ENCODE results near the gene KDM2B. TPM values are rescaled to one million over a fixed set of nuclear protein-coding genes. Genes with fewer than 3 reads are reported as not detected.

The KDM2B gene
- total RNA-seq, 1 donor from 2014 or later = 236 TPM

DNA sequence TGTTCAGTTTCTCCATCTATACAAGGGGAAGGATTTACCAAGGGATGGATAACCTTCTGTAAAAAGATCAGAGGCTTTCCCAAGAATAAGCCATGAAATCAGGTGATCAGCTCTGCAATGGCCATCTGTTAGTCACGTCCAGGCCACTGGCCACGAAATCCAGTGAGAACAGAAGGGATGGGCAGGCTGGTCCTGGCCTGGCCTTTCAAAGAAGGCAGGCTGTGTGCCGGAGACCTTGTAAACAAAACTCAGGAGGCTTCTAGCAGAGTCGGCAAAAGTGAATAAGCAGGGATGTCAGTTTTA is 112.4 kb downstream of the KDM2B start:
- TF ChIP-seq, protein P1, sequence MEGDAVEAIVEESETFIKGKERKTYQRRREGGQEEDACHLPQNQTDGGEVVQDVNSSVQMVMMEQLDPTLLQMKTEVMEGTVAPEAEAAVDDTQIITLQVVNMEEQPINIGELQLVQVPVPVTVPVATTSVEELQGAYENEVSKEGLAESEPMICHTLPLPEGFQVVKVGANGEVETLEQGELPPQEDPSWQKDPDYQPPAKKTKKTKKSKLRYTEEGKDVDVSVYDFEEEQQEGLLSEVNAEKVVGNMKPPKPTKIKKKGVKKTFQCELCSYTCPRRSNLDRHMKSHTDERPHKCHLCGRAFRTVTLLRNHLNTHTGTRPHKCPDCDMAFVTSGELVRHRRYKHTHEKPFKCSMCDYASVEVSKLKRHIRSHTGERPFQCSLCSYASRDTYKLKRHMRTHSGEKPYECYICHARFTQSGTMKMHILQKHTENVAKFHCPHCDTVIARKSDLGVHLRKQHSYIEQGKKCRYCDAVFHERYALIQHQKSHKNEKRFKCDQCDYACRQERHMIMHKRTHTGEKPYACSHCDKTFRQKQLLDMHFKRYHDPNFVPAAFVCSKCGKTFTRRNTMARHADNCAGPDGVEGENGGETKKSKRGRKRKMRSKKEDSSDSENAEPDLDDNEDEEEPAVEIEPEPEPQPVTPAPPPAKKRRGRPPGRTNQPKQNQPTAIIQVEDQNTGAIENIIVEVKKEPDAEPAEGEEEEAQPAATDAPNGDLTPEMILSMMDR (IDR thresholded peaks at IDR 0.05) = no peak
- Mint-ChIP-seq H3K27ac (peak overlapping the region; percentile 56), H3K4me1 (peaks cover 62% of the 10 kb centered on the region), H3K36me3 (ENCODE audit: low read depth) (peaks cover 16% of the 10 kb centered on the region), H3K27me3 (no peaks in the 10 kb centered on the region), H3K4me3 (no peak overlapping the region), H3K9me3 (no peaks in the 10 kb centered on the region)
- ChIA-PET CTCF (interaction anchor here (1.1 to 1.5 kb wide), 3 partner anchors 9 to 25 kb away, joined by 3 to 6 read pairs (median 3); no protein-coding TSS in a partner anchor), POLR2A (interaction anchor here (0.6 to 1.7 kb wide), 7 partner anchors 9 to 1258 kb away, joined by 3 to 8 read pairs (median 5); partner anchors contain the start of gene RNF34)
- ATAC-seq (ENCODE audit: low read depth) (no peak), DNase-seq (no peak)
- intact Hi-C loops (cut with micrococcal nuclease) = loop anchor here (5.0 kb wide), 3 partner anchors 44 to 554 kb away; partner anchors contain the start of genes BCL7A and PSMD9

DNA sequence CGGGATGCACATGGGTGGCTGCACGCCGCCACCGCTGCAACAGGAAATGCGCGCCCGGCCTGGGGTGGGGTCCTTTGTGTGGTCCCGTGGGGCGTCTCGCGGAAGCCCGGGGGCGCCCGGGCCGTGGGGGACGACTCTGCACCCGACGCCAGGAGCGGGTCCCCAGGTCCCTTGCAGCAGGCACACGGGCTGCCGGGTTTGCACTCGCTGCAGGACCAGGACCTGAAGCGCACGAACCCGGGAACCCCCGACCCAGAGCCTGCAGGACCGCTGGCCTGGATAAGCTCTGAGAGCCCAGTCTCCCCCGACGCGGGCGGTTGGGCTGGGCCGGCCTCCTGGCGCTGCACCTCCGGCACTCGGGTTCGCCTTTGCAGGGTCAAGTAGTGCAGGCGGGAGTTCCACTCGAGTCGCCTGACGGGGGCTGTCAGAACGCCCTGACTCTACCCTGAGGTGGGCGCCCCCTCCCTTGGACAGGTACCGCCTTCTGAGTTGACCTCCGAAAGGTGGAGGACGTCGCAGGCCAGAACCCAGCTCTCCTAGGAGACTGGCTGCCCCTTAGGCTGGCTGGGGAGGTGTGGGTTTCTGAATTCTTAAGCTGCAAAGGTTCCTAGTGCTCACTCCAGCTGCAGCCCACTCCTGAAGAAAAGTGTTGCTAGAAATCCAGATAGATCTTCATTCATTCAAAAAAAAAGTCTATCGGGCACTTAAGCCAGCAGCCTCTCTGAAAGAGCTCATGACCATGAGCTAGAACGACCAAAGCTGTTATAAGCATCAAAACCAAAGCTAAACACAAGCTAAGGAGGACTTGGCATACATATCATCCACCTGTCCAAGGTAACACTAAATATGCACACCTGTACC is 113.0 kb downstream of the KDM2B start:
- TF ChIP-seq, protein P1 (IDR thresholded peaks at IDR 0.05) = no peak

DNA sequence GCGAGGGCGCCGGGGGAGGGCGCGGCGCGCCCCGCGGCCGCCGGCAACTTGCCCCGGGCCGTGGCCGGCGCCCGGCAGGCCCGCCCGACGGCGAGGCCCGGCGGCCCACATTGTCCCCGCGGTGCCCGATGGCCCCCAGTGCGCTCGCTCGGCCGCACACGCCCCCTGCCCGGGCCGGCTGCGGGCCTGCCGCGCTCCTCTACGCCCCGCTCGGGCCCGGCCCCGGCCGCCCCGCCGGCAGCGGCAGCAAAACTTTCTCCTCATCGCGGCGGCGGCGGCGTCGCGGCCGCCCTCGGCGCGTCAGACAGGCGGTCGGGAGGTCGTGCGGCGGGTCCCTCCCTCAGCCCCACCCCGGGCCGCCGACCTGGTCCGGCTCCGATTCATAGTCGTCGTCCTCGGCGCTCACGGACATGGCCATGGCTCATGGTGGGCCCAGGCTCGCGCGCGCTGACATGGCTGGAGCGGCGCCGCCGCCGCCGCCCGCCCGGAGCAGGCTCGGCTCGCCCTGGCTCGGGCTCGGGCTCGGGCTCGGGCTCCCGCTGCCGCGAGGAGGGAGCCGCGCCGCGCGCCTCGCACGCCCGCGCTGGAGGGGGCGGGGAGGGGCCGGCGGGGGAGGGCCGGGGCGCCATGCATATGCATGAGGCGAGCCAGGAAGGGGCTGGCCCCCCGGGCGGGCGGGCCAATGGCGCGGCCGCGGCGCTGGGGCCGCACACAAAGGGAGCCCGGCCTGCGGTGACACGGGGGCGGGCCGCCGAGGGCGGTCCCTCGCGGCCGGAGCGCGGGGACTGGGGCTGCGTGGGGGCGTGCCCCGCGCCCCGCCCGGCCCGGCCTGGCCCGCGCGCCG is 113.8 kb downstream of the KDM2B start:
- peak overlapping the region; percentile 41 for H3K4me3 Mint-ChIP-seq
- TF ChIP-seq, protein P1 (IDR thresholded peaks at IDR 0.05) = no peak
- H3K27ac Mint-ChIP-seq = no peak overlapping the region
- H3K27me3 Mint-ChIP-seq = no peaks in the 10 kb centered on the region
- peaks cover 14% of the 10 kb centered on the region for H3K36me3 Mint-ChIP-seq (ENCODE audit: low read depth)
- POLR2A ChIA-PET = interaction anchor here (0.5 to 1.7 kb wide), 5 partner anchors 10 to 220 kb away, joined by 4 to 7 read pairs (median 5); partner anchors contain the start of gene RNF34
- H3K9me3 Mint-ChIP-seq = no peaks in the 10 kb centered on the region
- H3K4me1 Mint-ChIP-seq = peaks cover 57% of the 10 kb centered on the region
- intact Hi-C loops (cut with micrococcal nuclease) = loop anchor here (1.0 to 5.0 kb wide), 7 partner anchors 45 to 555 kb away; partner anchors contain the start of genes ANAPC5, BCL7A, PSMD9 and RNF34
- DNase-seq (peak; percentile 87), ATAC-seq (ENCODE audit: low read depth) (peak; percentile 86)
- CTCF ChIA-PET = interaction anchor here (1.5 kb wide), 1 partner anchor 10 kb away, joined by 6 read pairs; no protein-coding TSS in a partner anchor

More for the DNA sequence above, 113.0 kb downstream of the KDM2B start:
- Mint-ChIP-seq H3K9me3 (no peaks in the 10 kb centered on the region), H3K27ac (peak overlapping the region; percentile 56), H3K4me1 (peaks cover 62% of the 10 kb centered on the region), H3K27me3 (no peaks in the 10 kb centered on the region), H3K4me3 (peak overlapping the region; percentile 52), H3K36me3 (ENCODE audit: low read depth) (peaks cover 16% of the 10 kb centered on the region)
- CTCF ChIA-PET = interaction anchor here (1.1 to 1.5 kb wide), 3 partner anchors 9 to 24 kb away, joined by 3 to 6 read pairs (median 3); no protein-coding TSS in a partner anchor
- ATAC-seq (ENCODE audit: low read depth) (no peak), DNase-seq (no peak)
- intact Hi-C loops (cut with micrococcal nuclease) = loop anchor here (1.0 to 5.0 kb wide), 6 partner anchors 44 to 554 kb away; partner anchors contain the start of genes BCL7A, PSMD9 and RNF34
- POLR2A ChIA-PET = interaction anchor here (0.5 to 1.7 kb wide), 11 partner anchors 9 to 1259 kb away, joined by 3 to 8 read pairs (median 5); partner anchors contain the start of genes RNF34 and RNU4-1

DNA sequence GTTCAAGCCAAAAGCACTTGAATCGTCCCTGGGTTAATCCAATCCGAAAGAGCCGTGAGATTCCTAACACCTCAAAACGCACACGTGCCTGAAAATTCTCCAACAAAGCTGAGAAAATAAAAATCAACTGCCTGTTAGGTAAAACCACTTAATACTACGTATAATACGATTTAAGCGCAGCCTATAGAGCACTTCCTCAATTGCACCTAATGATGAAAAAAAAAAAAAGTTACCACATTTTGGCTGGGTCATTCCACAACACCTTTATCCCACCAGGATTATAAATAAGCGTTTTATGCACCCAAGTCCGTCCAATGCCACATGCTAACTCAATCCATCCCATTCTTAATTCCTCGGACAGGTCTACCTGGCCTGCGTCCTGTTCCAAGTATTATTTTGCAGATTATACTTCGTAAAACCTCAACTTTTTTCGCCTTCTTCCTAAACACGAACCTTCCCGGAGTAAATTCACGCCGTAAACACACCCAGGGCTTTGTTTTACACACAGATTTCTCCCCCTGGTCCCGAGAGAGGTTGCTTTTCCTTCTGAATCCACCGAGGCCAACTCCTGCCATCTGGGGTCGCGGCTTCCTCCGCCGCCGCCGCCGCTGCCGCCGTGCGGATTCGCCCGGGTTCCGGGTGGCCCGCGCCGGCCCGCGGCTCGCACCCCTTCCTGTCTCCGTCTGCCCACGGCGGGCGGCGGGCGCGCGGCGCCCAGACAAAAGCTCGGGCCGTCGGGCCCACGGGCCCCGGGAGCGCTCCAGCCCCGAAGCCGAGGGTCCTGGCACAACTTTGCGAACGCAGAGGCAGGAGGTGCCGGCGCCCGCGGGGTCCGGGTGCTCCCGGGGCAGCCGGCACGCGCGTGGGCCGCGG is 114.7 kb downstream of the KDM2B start:
- intact Hi-C loops (cut with micrococcal nuclease) = loop anchor here (1.0 to 5.0 kb wide), 4 partner anchors 46 to 556 kb away; partner anchors contain the start of genes ANAPC5, BCL7A and PSMD9
- H3K4me3 Mint-ChIP-seq = peak overlapping the region; percentile 95
- peak overlapping the region; percentile 91 for H3K27ac Mint-ChIP-seq
- DNase-seq (peak; percentile 60), ATAC-seq (ENCODE audit: low read depth) (peak; percentile 0)
- peaks cover 16% of the 10 kb centered on the region for H3K36me3 Mint-ChIP-seq (ENCODE audit: low read depth)
- H3K4me1 Mint-ChIP-seq = peaks cover 62% of the 10 kb centered on the region
- no peaks in the 10 kb centered on the region for H3K9me3 Mint-ChIP-seq
- POLR2A ChIA-PET = interaction anchor here (0.7 to 0.9 kb wide), 2 partner anchors 11 to 14 kb away, joined by 3 read pairs; no protein-coding TSS in a partner anchor
- no peaks in the 10 kb centered on the region for H3K27me3 Mint-ChIP-seq
- TF ChIP-seq, protein P1 (IDR thresholded peaks at IDR 0.05) = no peak
- CTCF ChIA-PET = interaction anchor here (1.4 kb wide), 1 partner anchor 23 kb away, joined by 4 read pairs; no protein-coding TSS in a partner anchor

Data from activated B cell treated with CpG ODN at 0.5 μM for 24 hours (primary cell).